Stomach (tissue), 4 donors: ENCODE results near the gene MCC.

Experiments used
- EP300 ChIP-seq: sonication (generic); formaldehyde crosslinking; IDR thresholded peaks from one replicate; pipeline ENCODE4 v1.6.1; 2017; ENCODE audit warnings: antibody characterized with exemption
- POLR2A ChIP-seq, 4 donors: fragments of 450-650 bp; IDR thresholded peaks; one replicate each; pipeline ENCODE4 v1.6.1; 2016; ENCODE audit warnings: antibody characterized with exemption in 4 of 4, control low read depth in 2 of 4, mild to moderate bottlenecking in 1 of 4, moderate library complexity in 1 of 4
- POLR2AphosphoS5 ChIP-seq, 3 donors: sonication (generic); formaldehyde crosslinking; IDR thresholded peaks; one replicate each; pipeline ENCODE4 v1.6.1; 2016; ENCODE audit warnings: antibody characterized with exemption in 3 of 3
- TF ChIP-seq, protein P1 (sequence below), 7 experiments: fragments of 450-650 bp in 4 of 7; fragments of 200-600 bp in 3 of 7; sonication (generic) in 3 of 7; IDR thresholded peaks; one replicate each; pipeline ENCODE4 v1.5.1; 2016 to 2019; ENCODE audit warnings: antibody characterized with exemption in 7 of 7, control low read depth in 2 of 7, mild to moderate bottlenecking in 1 of 7

DNA sequence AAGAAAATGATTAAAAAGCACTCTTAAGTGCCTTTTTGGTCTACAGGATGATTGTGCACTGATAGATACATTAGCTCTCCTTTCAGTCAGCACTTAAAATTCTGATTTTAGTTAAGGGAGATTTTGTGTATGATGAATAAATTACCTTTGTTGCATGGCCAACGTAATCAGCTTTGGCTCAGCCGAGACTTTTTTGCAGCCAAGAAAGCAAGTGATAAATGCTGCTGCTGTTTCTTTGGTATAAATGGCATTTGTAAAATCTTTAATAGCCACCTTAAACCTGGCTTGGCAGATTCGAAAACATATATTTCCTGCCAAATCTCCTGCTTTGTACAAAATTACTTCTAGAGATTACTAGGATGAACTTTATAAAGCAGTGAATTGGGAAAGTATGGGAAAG is 364.0 kb downstream of the MCC start:
- TF ChIP-seq POLR2AphosphoS5 (IDR thresholded peaks at IDR 0.05) (no peak), EP300 (no peak), POLR2A (IDR thresholded peaks at IDR 0.05) (no peak)
- TF ChIP-seq, protein P1, sequence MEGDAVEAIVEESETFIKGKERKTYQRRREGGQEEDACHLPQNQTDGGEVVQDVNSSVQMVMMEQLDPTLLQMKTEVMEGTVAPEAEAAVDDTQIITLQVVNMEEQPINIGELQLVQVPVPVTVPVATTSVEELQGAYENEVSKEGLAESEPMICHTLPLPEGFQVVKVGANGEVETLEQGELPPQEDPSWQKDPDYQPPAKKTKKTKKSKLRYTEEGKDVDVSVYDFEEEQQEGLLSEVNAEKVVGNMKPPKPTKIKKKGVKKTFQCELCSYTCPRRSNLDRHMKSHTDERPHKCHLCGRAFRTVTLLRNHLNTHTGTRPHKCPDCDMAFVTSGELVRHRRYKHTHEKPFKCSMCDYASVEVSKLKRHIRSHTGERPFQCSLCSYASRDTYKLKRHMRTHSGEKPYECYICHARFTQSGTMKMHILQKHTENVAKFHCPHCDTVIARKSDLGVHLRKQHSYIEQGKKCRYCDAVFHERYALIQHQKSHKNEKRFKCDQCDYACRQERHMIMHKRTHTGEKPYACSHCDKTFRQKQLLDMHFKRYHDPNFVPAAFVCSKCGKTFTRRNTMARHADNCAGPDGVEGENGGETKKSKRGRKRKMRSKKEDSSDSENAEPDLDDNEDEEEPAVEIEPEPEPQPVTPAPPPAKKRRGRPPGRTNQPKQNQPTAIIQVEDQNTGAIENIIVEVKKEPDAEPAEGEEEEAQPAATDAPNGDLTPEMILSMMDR (IDR thresholded peaks at IDR 0.05), result no peak
